Tongue (tissue), 2 donors: ENCODE results near the gene KLKB1. TPM values are rescaled to one million over a fixed set of nuclear protein-coding genes. Genes with fewer than 3 reads are reported as not detected.

Experiments used
- DNase-seq: peaks from one replicate; pipeline ENCODE4 v3.0.0-alpha.2; 2015
- total RNA-seq: library from RNA; depleted of rRNA; stranded (reverse); fragments of >200 nt; gene quantifications from one replicate; pipeline ENCODE4 v1.2.3, GENCODE V29; 2014

The KLKB1 gene
- 1.2 TPM for total RNA-seq

DNA sequence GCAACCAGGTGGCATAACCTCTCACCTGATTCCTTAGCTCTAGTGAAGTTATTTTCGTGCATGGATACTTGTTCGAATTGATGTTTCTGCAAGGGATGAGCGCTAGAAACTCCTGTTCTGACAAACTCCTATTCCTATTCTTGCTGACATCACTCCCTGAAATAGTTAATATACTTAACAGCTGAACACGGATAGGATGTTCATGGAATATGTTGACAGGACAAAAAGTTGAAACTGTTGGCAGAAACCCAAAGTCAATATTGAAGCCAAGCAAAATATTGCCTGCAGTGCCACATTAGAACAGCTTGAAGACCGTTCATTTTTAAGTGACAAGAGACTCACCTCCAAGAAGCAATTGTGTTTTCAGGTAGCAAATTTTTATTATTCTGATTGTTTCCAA, at the start of gene KLKB1:
TSS of gene KLKB1 (plus strand) at position 287 of the 400 bp plus-strand sequence. CDS start 689 bp downstream, outside the sequence.
- peak; percentile 43 for DNase-seq

DNA sequence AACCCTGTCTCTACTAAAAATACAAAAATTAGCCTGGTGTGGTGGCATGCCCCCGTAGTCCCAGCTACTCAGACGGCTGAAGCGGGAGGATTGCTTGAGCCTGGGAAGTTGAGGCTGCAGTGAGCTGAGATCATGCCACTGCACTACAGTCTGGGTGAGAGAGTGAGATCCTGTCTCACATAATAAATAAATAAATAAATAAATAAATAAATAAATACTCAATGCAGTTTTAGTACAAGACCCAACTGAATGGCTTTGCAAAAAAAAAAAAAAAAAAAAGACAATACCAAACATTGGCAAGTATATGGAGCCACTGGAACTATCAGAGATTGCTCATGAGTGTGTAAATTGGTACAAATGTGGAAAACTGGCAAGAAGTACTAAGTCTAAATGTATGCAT, 39.2 kb upstream of the KLKB1 start:
- DNase-seq = no peak

- no peak for DNase-seq
Observed at GRCh38 chr4:186189656-186190055, 37.7 kb upstream of the KLKB1 start.

DNA sequence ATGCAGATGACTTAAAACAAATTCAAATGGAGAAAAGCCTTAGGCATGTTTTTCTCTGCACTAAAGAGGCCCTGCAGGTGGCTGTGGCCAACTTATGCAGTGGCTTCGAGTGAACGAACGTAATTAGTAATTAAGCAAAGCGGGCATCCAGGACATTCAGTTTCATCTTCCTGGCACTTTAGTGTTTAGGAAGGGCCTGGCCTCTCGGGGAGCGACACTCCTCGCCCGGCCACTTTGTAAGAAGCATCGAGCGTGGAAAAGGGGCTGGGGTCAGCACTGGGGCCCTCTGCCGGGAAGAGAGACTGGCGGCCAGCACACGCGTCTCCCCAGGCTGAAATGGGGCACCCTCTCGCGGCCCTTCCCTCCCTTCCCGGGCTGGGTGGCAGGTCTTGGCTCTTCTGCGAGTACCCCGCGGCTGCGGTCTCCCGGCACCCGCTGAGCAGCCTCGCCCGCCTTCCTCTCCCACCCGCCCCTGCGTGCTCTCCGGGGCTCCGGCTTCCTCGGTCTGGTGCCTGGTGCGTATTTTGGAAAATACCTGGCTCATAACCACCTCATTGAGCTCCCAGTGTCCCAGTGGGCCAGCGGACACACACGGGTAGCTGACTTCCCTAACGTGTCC, 36.6 kb upstream of the KLKB1 start:
- DNase-seq = no peak

DNA sequence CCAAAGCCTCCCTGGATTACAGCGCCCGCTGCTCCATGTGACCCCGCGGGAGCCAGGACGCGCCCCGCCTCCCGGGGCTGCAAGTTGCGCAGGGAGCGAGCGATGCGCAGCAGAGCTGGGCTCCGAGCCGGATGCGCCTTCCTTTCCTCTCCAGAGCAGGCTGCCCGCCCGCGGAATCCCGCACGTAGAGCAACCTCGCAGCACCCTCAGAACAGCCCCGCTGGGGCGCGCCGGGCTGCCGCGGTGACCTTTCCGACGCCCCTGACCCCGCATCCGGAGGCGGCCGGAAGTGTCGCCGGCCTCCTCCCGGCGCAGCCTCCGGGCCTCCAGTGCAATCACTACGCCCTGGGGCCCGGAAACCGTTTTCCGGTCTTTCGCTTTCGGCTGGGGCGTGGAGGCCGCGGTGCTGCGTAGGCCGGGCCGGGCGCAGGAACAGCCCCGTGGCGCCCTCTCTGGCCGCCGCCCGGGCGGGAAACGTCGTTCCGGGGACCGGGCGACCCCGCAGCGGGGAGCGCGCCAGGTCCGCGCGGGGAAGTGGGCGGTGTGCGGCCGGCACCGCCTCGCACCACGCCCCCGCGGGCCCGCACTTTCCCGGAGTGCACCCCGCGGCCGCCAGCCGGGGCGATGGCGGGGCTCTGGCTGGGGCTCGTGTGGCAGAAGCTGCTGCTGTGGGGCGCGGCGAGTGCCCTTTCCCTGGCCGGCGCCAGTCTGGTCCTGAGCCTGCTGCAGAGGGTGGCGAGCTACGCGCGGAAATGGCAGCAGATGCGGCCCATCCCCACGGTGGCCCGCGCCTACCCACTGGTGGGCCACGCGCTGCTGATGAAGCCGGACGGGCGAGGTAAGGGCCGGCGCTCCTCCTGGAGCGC, 35.9 kb upstream of the KLKB1 start, which contains the start of gene CYP4V2:
TSS of gene CYP4V2 (plus strand) at position 368 of the 866 bp plus-strand sequence. CDS start at position 625, 257 bp downstream.
- DNase-seq = peak; percentile 86

GRCh38 chr4:186192066-186192612, 35.2 kb upstream of the KLKB1 start:
- peak; percentile 69 for DNase-seq

- no peak for DNase-seq
Observed at GRCh38 chr4:186193851-186194250, 33.5 kb upstream of the KLKB1 start.

DNA sequence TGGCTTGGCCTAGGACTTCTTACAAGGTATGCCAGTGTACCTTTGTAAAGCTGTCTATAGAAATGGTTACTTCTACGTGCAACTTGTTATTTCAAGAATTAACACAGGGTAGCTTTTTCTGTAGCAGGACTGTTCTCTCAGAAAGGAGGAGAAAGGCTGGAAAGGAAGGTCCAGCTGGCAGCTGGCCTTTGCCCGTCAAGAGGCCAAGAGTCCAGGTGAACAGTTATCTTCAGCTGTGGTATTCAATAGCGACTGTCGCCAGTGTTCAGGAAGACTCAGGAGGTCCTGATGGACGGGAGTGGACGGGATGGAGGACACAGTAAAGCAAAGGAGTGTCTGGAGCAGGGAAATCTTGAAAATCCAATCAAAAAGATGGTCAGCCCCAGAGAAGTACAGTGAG, 31.2 kb upstream of the KLKB1 start:
- no peak for DNase-seq

DNA sequence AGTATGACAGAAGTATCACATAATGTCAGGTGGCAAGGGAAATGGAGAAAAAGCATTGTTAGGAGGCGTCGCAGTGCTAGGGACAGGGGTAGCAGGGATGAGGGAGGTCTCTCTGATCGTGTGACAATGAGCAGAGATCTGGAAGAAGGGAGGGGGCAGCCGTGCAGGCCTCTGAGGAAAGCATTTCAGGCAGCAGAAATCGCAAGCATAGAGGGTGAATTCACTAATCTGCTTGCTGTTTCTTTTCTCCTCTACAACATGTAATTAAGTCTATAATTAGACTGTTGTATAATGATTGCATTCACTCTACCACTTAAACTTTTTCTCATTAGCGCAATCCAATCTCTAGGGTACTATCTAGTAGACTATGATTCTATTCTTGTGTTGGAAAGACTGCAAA, 26.8 kb upstream of the KLKB1 start:
- no peak for DNase-seq

DNA sequence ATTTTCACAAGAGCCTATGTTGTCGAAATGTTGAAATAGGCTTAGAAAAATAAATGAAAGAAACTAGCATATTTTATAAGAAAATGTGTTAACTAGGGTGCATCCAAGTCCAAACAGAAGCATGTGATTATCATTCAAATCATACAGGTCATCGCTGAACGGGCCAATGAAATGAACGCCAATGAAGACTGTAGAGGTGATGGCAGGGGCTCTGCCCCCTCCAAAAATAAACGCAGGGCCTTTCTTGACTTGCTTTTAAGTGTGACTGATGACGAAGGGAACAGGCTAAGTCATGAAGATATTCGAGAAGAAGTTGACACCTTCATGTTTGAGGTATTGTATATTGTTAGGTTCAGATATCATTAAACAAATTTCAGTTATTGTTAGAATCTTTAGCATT, 26.3 kb upstream of the KLKB1 start:
- DNase-seq = no peak

GRCh38 chr4:186201535-186202230, 25.6 kb upstream of the KLKB1 start:
- peak; percentile 25 for DNase-seq

DNA sequence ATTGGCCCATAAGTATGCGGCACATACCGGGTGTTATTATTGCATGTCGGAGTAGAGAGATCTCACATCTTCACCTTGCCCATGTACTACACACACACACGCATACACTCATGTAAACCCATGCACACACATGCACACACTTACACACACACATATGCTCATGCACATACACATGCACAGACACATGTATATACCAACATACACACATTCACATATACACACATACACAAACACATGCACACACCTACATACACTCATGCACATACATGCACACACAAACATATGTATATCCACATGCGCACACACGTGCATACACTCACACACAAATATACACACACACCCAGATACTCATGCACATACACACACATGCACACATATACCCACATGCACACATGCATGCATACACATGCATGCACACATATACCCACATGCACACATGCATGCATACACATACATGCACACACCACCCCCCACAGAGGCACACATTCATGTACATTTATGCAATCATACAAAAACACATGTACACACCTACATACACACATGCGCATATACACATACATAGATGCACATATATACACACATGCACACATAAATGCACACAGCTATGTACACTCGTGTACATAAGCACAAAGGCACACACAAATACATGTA, 24.7 kb upstream of the KLKB1 start:
- no peak for DNase-seq

DNA sequence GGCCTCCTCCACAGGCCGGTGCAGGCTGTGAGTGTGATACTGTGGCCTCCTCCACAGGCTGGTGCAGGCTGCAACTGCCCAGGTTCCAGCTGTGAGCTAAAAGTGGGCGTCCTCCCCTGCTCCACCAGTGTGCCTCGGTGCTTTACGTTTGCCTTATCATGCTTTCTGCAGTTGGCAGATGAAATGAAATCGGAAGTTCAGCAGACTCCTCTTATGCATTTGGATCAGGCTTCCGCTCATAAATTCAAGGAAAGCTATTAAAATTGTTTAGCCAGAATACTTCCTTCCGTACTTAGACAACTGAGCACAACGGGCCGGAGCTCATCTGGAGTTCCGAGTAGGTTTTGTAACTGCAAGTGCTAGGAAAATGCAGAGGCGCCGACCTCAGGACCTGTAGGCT, 23.9 kb upstream of the KLKB1 start:
- no peak for DNase-seq

GRCh38 chr4:186204103-186204559, 23.2 kb upstream of the KLKB1 start:
- DNase-seq = peak; percentile 69

DNA sequence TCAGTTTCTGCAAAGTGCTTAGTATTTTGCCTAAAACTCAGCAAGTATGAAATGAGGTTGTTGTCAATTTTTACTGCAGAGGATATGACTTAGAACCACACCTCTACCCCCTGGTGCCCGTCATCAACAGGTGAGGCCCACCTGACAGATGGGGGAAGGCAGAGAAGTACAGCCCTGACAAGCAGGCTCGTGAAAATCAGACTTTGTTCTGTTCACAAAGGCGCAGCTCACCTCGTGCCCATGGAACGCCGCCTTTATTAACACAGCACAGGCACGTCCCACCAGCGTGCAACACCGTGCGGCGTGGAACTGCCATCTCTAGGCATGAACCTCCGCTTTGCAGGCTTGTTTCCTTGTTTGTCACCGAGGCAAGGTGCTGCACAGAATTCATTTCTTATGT, 22.6 kb upstream of the KLKB1 start:
- DNase-seq = no peak

DNA sequence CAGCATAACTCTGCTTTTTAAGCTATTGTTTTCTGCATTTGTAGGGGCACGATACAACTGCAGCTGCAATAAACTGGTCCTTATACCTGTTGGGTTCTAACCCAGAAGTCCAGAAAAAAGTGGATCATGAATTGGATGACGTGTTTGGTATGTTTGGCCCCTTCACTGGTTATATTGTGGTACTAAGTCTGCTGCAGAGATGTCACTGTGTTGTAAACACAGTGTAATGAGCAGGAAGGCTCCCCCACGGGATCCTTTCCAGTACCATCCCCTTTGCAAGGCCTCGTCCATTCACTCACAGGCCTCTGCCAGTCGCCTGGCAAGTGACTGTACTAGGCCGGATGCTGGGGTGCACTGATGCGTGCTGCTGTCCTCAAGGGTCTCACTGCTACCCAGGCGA, 22.2 kb upstream of the KLKB1 start:
- DNase-seq = no peak

DNA sequence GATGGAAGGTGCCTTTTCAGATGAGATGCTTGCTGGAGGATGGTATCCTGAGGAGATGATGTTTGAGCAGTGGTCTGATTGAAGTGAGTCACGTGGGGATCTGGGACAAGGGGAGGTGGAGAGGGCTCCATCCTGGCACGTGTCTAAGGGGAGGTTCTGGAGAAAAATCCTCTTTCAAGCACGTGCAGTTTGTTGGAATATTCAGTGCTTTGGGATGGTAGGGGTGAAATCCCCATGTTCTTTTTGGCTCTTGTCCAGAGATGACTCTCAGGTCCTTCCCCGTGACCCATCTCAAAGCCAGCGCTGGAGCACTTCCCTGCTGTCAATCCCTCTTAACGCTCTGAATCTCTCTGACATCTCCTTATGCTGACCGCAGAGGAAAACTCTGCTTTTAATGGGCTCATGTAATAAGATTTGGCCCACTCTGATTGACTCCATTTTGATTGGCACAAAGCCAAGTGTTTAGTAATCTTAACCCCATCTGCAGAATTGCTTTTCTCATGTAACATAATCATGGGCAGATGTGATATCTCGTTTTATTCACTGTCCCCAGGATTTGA, 10.8 kb upstream of the KLKB1 start:
- peak; percentile 21 for DNase-seq

GRCh38 chr4:186217733-186218293, 9.5 kb upstream of the KLKB1 start:
- DNase-seq = no peak

DNA sequence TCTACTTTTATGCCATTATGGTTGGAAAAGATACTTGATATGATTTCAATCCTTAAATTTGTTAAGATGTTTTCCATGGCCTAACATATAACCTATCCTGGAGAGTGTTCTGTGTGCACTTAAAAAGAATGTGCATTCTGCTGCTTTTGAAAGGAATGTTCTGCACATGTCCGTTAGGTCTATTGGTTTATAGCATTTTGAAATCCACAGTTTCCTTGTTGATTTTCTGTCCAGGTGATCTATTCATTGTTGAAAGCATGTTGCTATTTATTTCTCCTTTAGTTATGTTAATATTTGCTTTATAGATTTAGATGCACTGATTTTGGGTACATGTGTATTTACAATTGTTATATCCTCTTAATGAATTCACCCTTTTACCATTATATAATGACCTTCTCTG, 5.7 kb upstream of the KLKB1 start:
- DNase-seq = no peak

GRCh38 chr4:186225848-186226247, 1.5 kb upstream of the KLKB1 start:
- no peak for DNase-seq

- DNase-seq = no peak
Observed at GRCh38 chr4:186226521-186227189, 652 bp upstream of the KLKB1 start.
